ENCODE results near the gene PLCH1. TPM values are rescaled to one million over a fixed set of nuclear protein-coding genes. Genes with fewer than 3 reads are reported as not detected.

Gene PLCH1
- total RNA-seq, 6 experiments from 2014 or later, result not detected

DNA sequence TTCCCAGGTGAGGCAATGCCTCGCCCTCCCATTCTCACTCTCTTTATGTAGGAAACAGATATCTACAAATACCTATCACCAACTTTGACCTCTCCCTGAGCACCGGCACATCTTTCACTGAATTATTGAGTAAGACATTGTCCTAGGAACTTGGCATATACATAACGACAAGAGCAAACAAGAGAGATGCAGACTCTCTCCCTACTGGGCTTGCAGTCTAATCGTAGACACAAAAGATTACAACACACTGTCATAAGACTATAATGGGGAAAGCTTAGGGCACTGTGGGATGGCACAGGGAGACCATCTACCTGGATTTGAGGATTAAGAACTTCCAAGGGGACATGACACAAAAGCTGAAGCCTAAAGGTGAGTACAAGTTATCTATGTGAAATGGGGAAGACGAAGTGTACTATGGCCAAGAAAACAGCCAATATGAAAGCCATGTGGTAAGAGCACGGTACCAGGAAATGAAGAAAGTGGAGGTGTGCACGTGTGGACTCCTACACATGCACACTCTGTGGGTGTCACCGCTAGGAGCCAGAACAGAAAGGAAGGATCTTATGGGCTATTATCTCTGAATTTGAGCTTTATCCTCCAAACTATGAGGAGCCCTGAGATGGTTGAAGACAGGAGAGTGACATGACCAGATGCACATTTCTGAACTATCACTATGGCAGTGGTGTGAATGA is 232.6 kb downstream of the PLCH1 start:
- no peak overlapping the region; the same call in 1 of the 2 replicates for H3K4me3 Mint-ChIP-seq
- TF ChIP-seq, protein P1, sequence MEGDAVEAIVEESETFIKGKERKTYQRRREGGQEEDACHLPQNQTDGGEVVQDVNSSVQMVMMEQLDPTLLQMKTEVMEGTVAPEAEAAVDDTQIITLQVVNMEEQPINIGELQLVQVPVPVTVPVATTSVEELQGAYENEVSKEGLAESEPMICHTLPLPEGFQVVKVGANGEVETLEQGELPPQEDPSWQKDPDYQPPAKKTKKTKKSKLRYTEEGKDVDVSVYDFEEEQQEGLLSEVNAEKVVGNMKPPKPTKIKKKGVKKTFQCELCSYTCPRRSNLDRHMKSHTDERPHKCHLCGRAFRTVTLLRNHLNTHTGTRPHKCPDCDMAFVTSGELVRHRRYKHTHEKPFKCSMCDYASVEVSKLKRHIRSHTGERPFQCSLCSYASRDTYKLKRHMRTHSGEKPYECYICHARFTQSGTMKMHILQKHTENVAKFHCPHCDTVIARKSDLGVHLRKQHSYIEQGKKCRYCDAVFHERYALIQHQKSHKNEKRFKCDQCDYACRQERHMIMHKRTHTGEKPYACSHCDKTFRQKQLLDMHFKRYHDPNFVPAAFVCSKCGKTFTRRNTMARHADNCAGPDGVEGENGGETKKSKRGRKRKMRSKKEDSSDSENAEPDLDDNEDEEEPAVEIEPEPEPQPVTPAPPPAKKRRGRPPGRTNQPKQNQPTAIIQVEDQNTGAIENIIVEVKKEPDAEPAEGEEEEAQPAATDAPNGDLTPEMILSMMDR (IDR thresholded peaks at IDR 0.05), result no peak
- H3K27ac Mint-ChIP-seq, result no peak overlapping the region
- peaks cover 6% of the 10 kb centered on the region; the same call in 1 of the 2 replicates for H3K4me1 Mint-ChIP-seq (ENCODE audit: low read depth)
- H3K36me3 Mint-ChIP-seq (ENCODE audit: low read depth), result no peaks in the 10 kb centered on the region
- no peak for DNase-seq
- H3K27me3 Mint-ChIP-seq (ENCODE audit: insufficient read depth), result peaks cover 2% of the 10 kb centered on the region
- peaks cover 4% of the 10 kb centered on the region; the same call in 1 of the 2 replicates for H3K9me3 Mint-ChIP-seq

GRCh38 chr3:155504682-155505081 is 240.2 kb downstream of the PLCH1 start:
- Mint-ChIP-seq H3K9me3 (no peaks in the 10 kb centered on the region), H3K4me3 (no peak overlapping the region), H3K27ac (no peak overlapping the region), H3K27me3 (ENCODE audit: insufficient read depth) (no peaks in the 10 kb centered on the region), H3K36me3 (ENCODE audit: low read depth) (no peaks in the 10 kb centered on the region), H3K4me1 (ENCODE audit: low read depth) (peaks cover 15% of the 10 kb centered on the region)
- TF ChIP-seq, protein P1 (IDR thresholded peaks at IDR 0.05), result no peak
- DNase-seq, result no peak

GRCh38 chr3:155502630-155503029 is 242.2 kb downstream of the PLCH1 start:
- TF ChIP-seq, protein P1 (IDR thresholded peaks at IDR 0.05), result no peak
- Mint-ChIP-seq H3K36me3 (ENCODE audit: low read depth) (no peaks in the 10 kb centered on the region), H3K9me3 (no peaks in the 10 kb centered on the region), H3K27ac (no peak overlapping the region), H3K4me3 (no peak overlapping the region), H3K4me1 (ENCODE audit: low read depth) (peaks cover 31% of the 10 kb centered on the region), H3K27me3 (ENCODE audit: insufficient read depth) (no peaks in the 10 kb centered on the region; the same call in 1 of the 2 replicates)
- no peak for DNase-seq

GRCh38 chr3:155500194-155500818 is 244.6 kb downstream of the PLCH1 start:
- H3K27ac Mint-ChIP-seq, result no peak overlapping the region
- no peaks in the 10 kb centered on the region for H3K36me3 Mint-ChIP-seq (ENCODE audit: low read depth)
- H3K4me3 Mint-ChIP-seq, result no peak overlapping the region
- H3K9me3 Mint-ChIP-seq, result no peaks in the 10 kb centered on the region
- DNase-seq, result no peak
- TF ChIP-seq, protein P1 (IDR thresholded peaks at IDR 0.05), result no peak
- H3K27me3 Mint-ChIP-seq (ENCODE audit: insufficient read depth), result no peaks in the 10 kb centered on the region; the same call in 1 of the 2 replicates
- H3K4me1 Mint-ChIP-seq (ENCODE audit: low read depth), result peaks cover 33% of the 10 kb centered on the region

GRCh38 chr3:155497930-155498647 is 246.8 kb downstream of the PLCH1 start:
- no peaks in the 10 kb centered on the region for H3K9me3 Mint-ChIP-seq
- H3K27ac Mint-ChIP-seq, result peak overlapping the region; percentile 77
- TF ChIP-seq, protein P1 (IDR thresholded peaks at IDR 0.05), result no peak
- peak; percentile 81 for DNase-seq
- no peaks in the 10 kb centered on the region for H3K36me3 Mint-ChIP-seq (ENCODE audit: low read depth)
- peak overlapping the region; percentile 46; the same call in 1 of the 2 replicates for H3K4me3 Mint-ChIP-seq
- no peaks in the 10 kb centered on the region; the same call in none of the 2 replicates for H3K27me3 Mint-ChIP-seq (ENCODE audit: insufficient read depth)
- peaks cover 30% of the 10 kb centered on the region for H3K4me1 Mint-ChIP-seq (ENCODE audit: low read depth)

Measured in HFFc6 (cell line).